Amniotic stem cell (primary cell): ENCODE results near the gene ENC1.

ENCODE experiments used
- DNase-seq: peaks from one replicate; lab custom pipeline; 2025; lab: John Stamatoyannopoulos, UW

ENC1 gene

GRCh38 chr5:74631081-74631953, 9.2 kb downstream of the ENC1 start:
- DNase-seq, result no peak

- no peak for DNase-seq
Measured at GRCh38 chr5:74630453-74631066, 10.0 kb downstream of the ENC1 start.

- no peak for DNase-seq
Measured at GRCh38 chr5:74629326-74629725, 11.2 kb downstream of the ENC1 start.

- no peak for DNase-seq
Measured at GRCh38 chr5:74628359-74628758, 12.2 kb downstream of the ENC1 start.

- no peak for DNase-seq
Measured at GRCh38 chr5:74627646-74628279, 12.8 kb downstream of the ENC1 start.

- no peak for DNase-seq
Measured at GRCh38 chr5:74626386-74627222, 13.9 kb downstream of the ENC1 start.

- DNase-seq, result no peak
Measured at GRCh38 chr5:74625742-74626241, 14.7 kb downstream of the ENC1 start.

- DNase-seq, result no peak
Measured at GRCh38 chr5:74624931-74625505, 15.5 kb downstream of the ENC1 start.

GRCh38 chr5:74624501-74624900, 16.0 kb downstream of the ENC1 start:
- DNase-seq, result no peak

GRCh38 chr5:74623748-74624408, 16.6 kb downstream of the ENC1 start:
- no peak for DNase-seq

- DNase-seq, result no peak
Measured at GRCh38 chr5:74623006-74623611, 17.4 kb downstream of the ENC1 start.

- DNase-seq, result no peak
Measured at GRCh38 chr5:74622122-74622521, 18.4 kb downstream of the ENC1 start.

- DNase-seq, result no peak
Measured at GRCh38 chr5:74621492-74621891, 19.0 kb downstream of the ENC1 start.

- no peak for DNase-seq
Measured at GRCh38 chr5:74619308-74619707, 21.2 kb downstream of the ENC1 start.

GRCh38 chr5:74618106-74618505, 22.4 kb downstream of the ENC1 start:
- DNase-seq, result no peak

GRCh38 chr5:74617202-74617601, 23.3 kb downstream of the ENC1 start:
- DNase-seq, result no peak

- no peak for DNase-seq
Measured at GRCh38 chr5:74616236-74617146, 24.0 kb downstream of the ENC1 start.

- DNase-seq, result no peak
Measured at GRCh38 chr5:74613283-74613682, 27.2 kb downstream of the ENC1 start.

GRCh38 chr5:74612045-74612444, 28.5 kb downstream of the ENC1 start:
- DNase-seq, result no peak
